ENCODE measurements around the gene SSH2.

Gene SSH2

GRCh38 chr17:29593591-29594518 lies 336.2 kb downstream of the SSH2 start:
- DNase-seq (ENCODE audit: low read depth in 1 of 2, low spot score in 1 of 2), result no peak

GRCh38 chr17:29592850-29593551 lies 337.0 kb downstream of the SSH2 start, which contains the start of gene ANKRD13B:
TSS of gene ANKRD13B (plus strand) at chr17:29593132. CDS start at chr17:29593622, 490 bp downstream.
- no peak for DNase-seq (ENCODE audit: low read depth in 1 of 2, low spot score in 1 of 2)

- peak; percentile 64 to 74 for DNase-seq (ENCODE audit: low read depth in 1 of 2, low spot score in 1 of 2)
These were observed 338.1 kb downstream of the SSH2 start for GRCh38 chr17:29591737-29592608.

- DNase-seq (ENCODE audit: low read depth in 1 of 2, low spot score in 1 of 2), result no peak
These were observed 338.8 kb downstream of the SSH2 start for GRCh38 chr17:29591146-29591736.

GRCh38 chr17:29590411-29591145 lies 339.4 kb downstream of the SSH2 start:
- no peak for DNase-seq (ENCODE audit: low read depth in 1 of 2, low spot score in 1 of 2)

GRCh38 chr17:29589524-29590410 lies 340.3 kb downstream of the SSH2 start, which contains the start of gene GIT1:
TSS of gene GIT1 (minus strand) at chr17:29589648. CDS start at chr17:29589378, 270 bp downstream.
- DNase-seq (ENCODE audit: low read depth in 1 of 2, low spot score in 1 of 2), result peak; percentile 72 to 80

GRCh38 chr17:29588562-29589411 lies 341.2 kb downstream of the SSH2 start:
- DNase-seq (ENCODE audit: low read depth in 1 of 2, low spot score in 1 of 2), result no peak

GRCh38 chr17:29588017-29588561 lies 341.9 kb downstream of the SSH2 start:
- DNase-seq (ENCODE audit: low read depth in 1 of 2, low spot score in 1 of 2), result no peak

- DNase-seq (ENCODE audit: low read depth in 1 of 2, low spot score in 1 of 2), result no peak
These were observed 342.4 kb downstream of the SSH2 start for GRCh38 chr17:29587591-29587990.

- DNase-seq (ENCODE audit: low read depth in 1 of 2, low spot score in 1 of 2), result no peak
These were observed 343.2 kb downstream of the SSH2 start for GRCh38 chr17:29586676-29587469.

- no peak for DNase-seq (ENCODE audit: low read depth in 1 of 2, low spot score in 1 of 2)
These were observed 344.8 kb downstream of the SSH2 start for GRCh38 chr17:29585080-29585751.

GRCh38 chr17:29584452-29585079 lies 345.5 kb downstream of the SSH2 start:
- DNase-seq (ENCODE audit: low read depth in 1 of 2, low spot score in 1 of 2), result no peak

GRCh38 chr17:29583324-29584248 lies 346.4 kb downstream of the SSH2 start:
- DNase-seq (ENCODE audit: low read depth in 1 of 2, low spot score in 1 of 2), result no peak

GRCh38 chr17:29582772-29583171 lies 347.3 kb downstream of the SSH2 start:
- no peak for DNase-seq (ENCODE audit: low read depth in 1 of 2, low spot score in 1 of 2)

- no peak for DNase-seq (ENCODE audit: low read depth in 1 of 2, low spot score in 1 of 2)
These were observed 347.7 kb downstream of the SSH2 start for GRCh38 chr17:29582254-29582765.
